Progenitor cell of endocrine pancreas (in vitro differentiated cells): Measurements from ENCODE around the gene GADL1. TPM values are rescaled to one million over a fixed set of nuclear protein-coding genes. Genes with fewer than 3 reads are reported as not detected.

Experiments
- DNase-seq: peaks from one replicate; pipeline ENCODE4 v3.0.0; 2021; ENCODE audit warnings: low spot score; ENCODE audit not compliant: unreplicated experiment
- H3K27ac Mint-ChIP-seq: 2 replicates; pipeline ENCODE4 v1.8.0; 2021; ENCODE audit warnings: mild to moderate bottlenecking, moderate library complexity, mixed read lengths
- H3K27me3 Mint-ChIP-seq: 2 replicates; pipeline ENCODE4 v1.8.0; 2021; ENCODE audit warnings: mixed read lengths
- H3K36me3 Mint-ChIP-seq: 2 replicates; pipeline ENCODE4 v1.8.0; 2022; ENCODE audit warnings: mixed read lengths; ENCODE audit not compliant: insufficient read depth
- H3K4me1 Mint-ChIP-seq: 2 replicates; pipeline ENCODE4 v1.8.0; 2021; ENCODE audit warnings: low read depth, mixed read lengths
- H3K4me3 Mint-ChIP-seq: 2 replicates; pipeline ENCODE4 v1.8.0; 2021; ENCODE audit warnings: low read depth, mild to moderate bottlenecking, moderate library complexity, mixed read lengths
- H3K9me3 Mint-ChIP-seq: 2 replicates; pipeline ENCODE4 v1.8.0; 2021; ENCODE audit warnings: low read depth, mixed read lengths
- total RNA-seq: library from RNA; stranded (reverse); gene quantifications from 2 replicates; pipeline ENCODE4 v1.2.1, GENCODE V29; 2021
- TF ChIP-seq, protein P1 (sequence below): fragments of 200-600 bp; sonication (generic); IDR thresholded peaks from one replicate; pipeline ENCODE4 v1.5.0; 2021; ENCODE audit warnings: antibody characterized with exemption, mild to moderate bottlenecking; ENCODE audit not compliant: unreplicated experiment

The GADL1 gene
- total RNA-seq, 1 donor from 2014 or later: 1.9 TPM

DNA sequence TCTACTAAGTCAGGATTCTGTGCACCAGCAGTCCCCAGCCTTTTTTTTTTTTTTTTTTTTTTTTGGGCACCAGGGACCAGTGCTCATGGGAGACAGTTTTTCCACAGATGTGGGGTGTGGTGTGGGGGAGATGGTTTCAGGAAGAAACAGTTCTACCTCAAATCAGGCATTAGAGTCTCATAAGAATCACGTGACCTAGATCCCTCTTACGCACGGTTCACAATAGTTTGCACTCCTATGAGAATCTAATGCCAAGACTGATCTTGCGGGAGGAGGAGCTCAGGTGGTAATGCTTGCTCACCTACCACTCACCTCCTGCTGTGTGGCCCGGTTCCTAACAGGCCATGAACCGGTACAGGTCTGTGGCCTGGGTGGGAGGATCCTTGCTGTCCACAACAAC is 88.8 kb downstream of the GADL1 start:
- no peaks in the 10 kb centered on the region for H3K36me3 Mint-ChIP-seq
- no peak overlapping the region for H3K4me3 Mint-ChIP-seq
- H3K27ac Mint-ChIP-seq: no peak overlapping the region
- DNase-seq: no peak
- TF ChIP-seq, protein P1, sequence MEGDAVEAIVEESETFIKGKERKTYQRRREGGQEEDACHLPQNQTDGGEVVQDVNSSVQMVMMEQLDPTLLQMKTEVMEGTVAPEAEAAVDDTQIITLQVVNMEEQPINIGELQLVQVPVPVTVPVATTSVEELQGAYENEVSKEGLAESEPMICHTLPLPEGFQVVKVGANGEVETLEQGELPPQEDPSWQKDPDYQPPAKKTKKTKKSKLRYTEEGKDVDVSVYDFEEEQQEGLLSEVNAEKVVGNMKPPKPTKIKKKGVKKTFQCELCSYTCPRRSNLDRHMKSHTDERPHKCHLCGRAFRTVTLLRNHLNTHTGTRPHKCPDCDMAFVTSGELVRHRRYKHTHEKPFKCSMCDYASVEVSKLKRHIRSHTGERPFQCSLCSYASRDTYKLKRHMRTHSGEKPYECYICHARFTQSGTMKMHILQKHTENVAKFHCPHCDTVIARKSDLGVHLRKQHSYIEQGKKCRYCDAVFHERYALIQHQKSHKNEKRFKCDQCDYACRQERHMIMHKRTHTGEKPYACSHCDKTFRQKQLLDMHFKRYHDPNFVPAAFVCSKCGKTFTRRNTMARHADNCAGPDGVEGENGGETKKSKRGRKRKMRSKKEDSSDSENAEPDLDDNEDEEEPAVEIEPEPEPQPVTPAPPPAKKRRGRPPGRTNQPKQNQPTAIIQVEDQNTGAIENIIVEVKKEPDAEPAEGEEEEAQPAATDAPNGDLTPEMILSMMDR: no peak
- H3K4me1 Mint-ChIP-seq: no peaks in the 10 kb centered on the region
- peaks cover 3% of the 10 kb centered on the region for H3K27me3 Mint-ChIP-seq
- H3K9me3 Mint-ChIP-seq: no peaks in the 10 kb centered on the region

DNA sequence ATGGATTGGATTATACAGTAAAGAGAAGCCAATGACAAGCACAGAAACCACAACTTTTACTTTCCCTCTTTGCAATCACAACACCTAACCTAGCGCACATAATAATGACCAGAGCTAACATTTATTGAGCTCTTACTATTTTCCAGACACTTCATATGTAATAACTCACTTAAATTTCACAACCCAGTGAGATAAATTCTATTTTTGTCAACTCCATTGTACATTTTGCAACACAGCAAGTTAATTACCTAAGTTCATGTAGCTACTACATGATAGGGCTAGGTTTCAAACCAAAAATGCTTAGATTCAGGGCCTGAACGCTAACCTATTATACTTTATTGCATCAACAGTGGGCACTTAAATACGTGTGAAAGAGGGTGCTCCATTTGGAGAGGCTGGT is 89.5 kb downstream of the GADL1 start:
- TF ChIP-seq, protein P1: no peak
- H3K4me1 Mint-ChIP-seq: no peaks in the 10 kb centered on the region
- H3K27me3 Mint-ChIP-seq: peaks cover 3% of the 10 kb centered on the region
- H3K4me3 Mint-ChIP-seq: no peak overlapping the region
- H3K9me3 Mint-ChIP-seq: no peaks in the 10 kb centered on the region
- DNase-seq: no peak
- no peak overlapping the region for H3K27ac Mint-ChIP-seq
- H3K36me3 Mint-ChIP-seq: no peaks in the 10 kb centered on the region

DNA sequence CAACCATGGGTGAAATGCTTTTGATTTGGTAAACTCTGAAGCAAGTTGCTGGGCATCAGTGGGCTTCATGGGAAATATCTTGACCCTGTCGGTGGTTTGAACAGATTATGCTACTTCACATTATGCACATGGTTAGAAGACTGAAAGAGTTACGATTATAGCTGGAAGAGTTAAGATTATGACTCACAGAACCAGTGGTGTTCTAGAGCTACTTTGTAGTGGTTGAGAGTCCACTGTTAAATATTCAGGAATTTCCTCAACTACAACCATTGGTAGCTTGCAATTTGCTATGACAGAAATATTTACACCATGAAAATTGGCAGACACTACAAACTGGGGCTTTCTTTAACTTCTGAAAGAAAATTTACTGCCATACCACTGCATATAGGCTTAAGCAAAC is 99.3 kb downstream of the GADL1 start:
- H3K36me3 Mint-ChIP-seq: no peaks in the 10 kb centered on the region

DNA sequence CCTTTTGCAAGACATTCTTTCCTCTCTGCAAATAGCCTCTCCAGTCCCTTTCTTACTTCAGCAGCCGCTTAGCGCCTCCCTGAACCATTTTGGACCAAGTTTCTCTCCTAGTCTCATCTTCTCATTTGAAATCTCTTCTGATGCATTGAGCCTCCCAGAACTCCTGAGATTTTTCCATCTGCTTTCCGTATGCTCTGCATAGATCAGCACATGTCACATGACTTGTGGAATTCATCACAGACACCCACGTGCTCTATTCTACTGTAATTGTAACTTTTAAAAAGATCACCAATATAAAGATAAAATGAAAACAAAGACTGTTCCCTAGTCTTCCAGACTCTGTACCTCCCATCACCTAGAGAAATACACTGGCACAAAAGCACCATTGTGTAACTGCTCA is 100.7 kb downstream of the GADL1 start:
- TF ChIP-seq, protein P1: no peak
- H3K4me3 Mint-ChIP-seq: no peak overlapping the region
- H3K9me3 Mint-ChIP-seq: no peaks in the 10 kb centered on the region
- no peak overlapping the region for H3K27ac Mint-ChIP-seq
- DNase-seq: no peak
- no peaks in the 10 kb centered on the region for H3K36me3 Mint-ChIP-seq
- peaks cover 1% of the 10 kb centered on the region for H3K27me3 Mint-ChIP-seq
- peaks cover 6% of the 10 kb centered on the region for H3K4me1 Mint-ChIP-seq

More for the DNA sequence above, 99.3 kb downstream of the GADL1 start:
- peaks cover 6% of the 10 kb centered on the region for H3K4me1 Mint-ChIP-seq
- H3K27me3 Mint-ChIP-seq: no peaks in the 10 kb centered on the region
- DNase-seq: no peak
- H3K4me3 Mint-ChIP-seq: no peak overlapping the region
- TF ChIP-seq, protein P1: no peak
- no peaks in the 10 kb centered on the region for H3K9me3 Mint-ChIP-seq
- no peak overlapping the region for H3K27ac Mint-ChIP-seq

DNA sequence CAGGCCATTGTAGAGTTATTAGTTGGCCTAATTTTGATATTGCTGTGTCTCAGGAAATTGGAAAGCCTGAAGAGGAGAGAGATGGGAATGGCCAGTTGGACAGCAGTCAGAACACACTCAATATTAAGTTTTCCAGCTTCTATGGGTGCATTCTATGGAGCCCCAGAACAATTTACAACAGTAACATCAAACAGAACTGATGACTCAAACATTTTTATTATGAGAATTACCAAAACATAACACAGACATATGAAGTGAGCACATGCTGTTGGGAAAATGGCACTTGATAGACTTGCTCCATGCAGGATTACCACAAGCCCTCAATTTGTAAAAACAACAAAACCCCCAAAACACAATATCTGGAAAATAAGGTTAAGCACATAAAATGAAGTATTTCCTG is 104.3 kb downstream of the GADL1 start:
- TF ChIP-seq, protein P1: no peak
- Mint-ChIP-seq H3K27me3 (peaks cover 5% of the 10 kb centered on the region), H3K36me3 (no peaks in the 10 kb centered on the region), H3K4me1 (peaks cover 6% of the 10 kb centered on the region), H3K9me3 (no peaks in the 10 kb centered on the region), H3K27ac (no peak overlapping the region), H3K4me3 (no peak overlapping the region)
- no peak for DNase-seq

DNA sequence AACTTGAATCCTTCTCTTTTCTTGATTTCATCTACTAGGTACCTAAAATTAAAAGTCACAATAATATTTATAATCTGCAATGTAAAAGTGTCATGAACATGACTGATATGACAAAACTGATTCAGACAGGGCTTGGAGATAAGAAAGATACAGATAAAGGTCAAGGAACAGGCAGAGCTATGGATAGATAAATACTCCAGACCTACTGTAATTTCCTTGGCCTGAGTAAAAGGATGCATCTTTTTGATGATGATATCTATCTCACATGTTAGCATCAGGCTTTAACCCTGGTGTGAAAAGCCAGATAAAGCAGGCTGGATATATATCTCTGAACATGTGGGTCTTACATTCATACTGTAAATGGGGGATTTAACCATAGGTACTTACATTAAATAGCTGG is 108.1 kb downstream of the GADL1 start:
- peaks cover 12% of the 10 kb centered on the region for H3K27me3 Mint-ChIP-seq
- DNase-seq: no peak
- no peak overlapping the region for H3K4me3 Mint-ChIP-seq
- H3K4me1 Mint-ChIP-seq: peaks cover 5% of the 10 kb centered on the region
- no peaks in the 10 kb centered on the region for H3K36me3 Mint-ChIP-seq
- H3K27ac Mint-ChIP-seq: no peak overlapping the region
- H3K9me3 Mint-ChIP-seq: no peaks in the 10 kb centered on the region
- TF ChIP-seq, protein P1: no peak
